Measurements from ENCODE around the gene SERINC4.

SERINC4 gene

GRCh38 chr15:43793647-43794046 is 6.4 kb downstream of the SERINC4 start:
- no peak for DNase-seq (ENCODE audit: low read depth)
- TF ChIP-seq CTCF (IDR thresholded peaks at IDR 0.05; ENCODE audit: low read length, missing control alignments), result no peak
- H3K4me3 ChIP-seq (replicated peaks; ENCODE audit: low read depth, low read length), result peak overlapping the region; percentile 100

GRCh38 chr15:43792761-43793476 is 7.1 kb downstream of the SERINC4 start:
- TF ChIP-seq CTCF (IDR thresholded peaks at IDR 0.05; ENCODE audit: low read length, missing control alignments), result peak; percentile 9
- DNase-seq (ENCODE audit: low read depth), result peak; percentile 40
- H3K4me3 ChIP-seq (replicated peaks; ENCODE audit: low read depth, low read length), result peak overlapping the region; percentile 100

- DNase-seq (ENCODE audit: low read depth), result peak; percentile 100
- H3K4me3 ChIP-seq (replicated peaks; ENCODE audit: low read depth, low read length), result peak within 1 kb of the TSS; percentile 100
- TF ChIP-seq CTCF (IDR thresholded peaks at IDR 0.05; ENCODE audit: low read length, missing control alignments), result no peak
Observed at GRCh38 chr15:43791993-43792760, 7.8 kb downstream of the SERINC4 start, which contains the start of gene SERF2. SERF2 (plus strand) TSS chr15:43792320; CDS start chr15:43792377, 57 bp downstream.

DNA sequence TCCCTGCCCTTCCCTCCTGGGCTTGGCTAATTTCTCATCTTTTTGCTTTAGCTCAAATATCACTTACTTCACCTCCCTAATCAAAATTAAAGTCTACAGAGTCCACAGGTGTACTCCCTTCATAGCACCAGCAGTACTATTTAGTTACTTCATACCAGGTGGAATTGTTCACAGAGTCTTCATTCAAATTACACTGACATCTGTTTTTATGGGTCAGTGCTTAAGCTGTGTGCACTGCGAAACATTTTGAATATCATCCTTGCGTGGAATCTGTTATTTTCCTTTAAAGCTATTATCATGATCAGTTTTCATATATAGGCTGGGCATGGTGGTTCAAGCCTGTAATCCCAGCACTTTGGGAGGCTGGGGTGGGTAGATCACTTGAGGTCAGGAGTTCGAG is 10.6 kb downstream of the SERINC4 start:
- no peak for TF ChIP-seq CTCF (IDR thresholded peaks at IDR 0.05; ENCODE audit: low read length, missing control alignments)
- DNase-seq (ENCODE audit: low read depth), result no peak

GRCh38 chr15:43779016-43779415 is 21.0 kb downstream of the SERINC4 start:
- TF ChIP-seq CTCF (IDR thresholded peaks at IDR 0.05; ENCODE audit: low read length, missing control alignments), result no peak
- no peak for DNase-seq (ENCODE audit: low read depth)

More for the DNA sequence above, 10.6 kb downstream of the SERINC4 start:
- no peak overlapping the region for H3K4me3 ChIP-seq (replicated peaks; ENCODE audit: low read depth, low read length)

DNA sequence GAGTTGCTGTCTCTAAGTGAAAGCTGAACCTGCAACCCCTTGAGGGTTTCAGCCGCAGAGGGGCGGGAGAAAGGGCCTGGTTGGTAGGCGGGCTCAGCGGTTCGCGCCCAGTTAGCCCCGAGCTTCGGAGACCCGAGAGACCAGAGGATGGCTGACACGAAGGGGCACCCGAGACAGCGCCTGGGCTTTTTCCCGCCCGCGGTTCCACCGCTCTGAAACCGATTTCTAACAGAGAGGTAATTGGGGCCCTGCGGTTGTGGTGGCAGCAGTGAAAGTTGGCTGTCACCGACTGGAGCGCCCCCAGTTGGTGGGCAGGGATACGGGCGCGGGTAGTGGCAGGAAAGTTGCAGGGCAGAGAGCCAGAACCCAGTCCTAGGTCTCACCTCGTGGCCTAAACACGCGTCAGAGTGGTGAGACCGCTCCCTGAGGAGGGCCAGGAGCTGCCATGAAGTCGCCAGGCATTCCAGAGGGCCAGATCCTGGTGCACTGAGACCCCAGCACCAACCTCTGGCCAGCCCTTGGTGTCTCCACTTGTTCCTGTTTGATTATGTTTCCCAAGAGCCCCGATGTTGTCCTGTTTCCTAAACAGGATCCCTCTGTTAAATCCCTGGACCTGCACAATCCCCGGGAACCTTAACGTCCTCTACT is 22.6 kb downstream of the SERINC4 start:
- DNase-seq (ENCODE audit: low read depth), result peak; percentile 75
- H3K4me3 ChIP-seq (replicated peaks; ENCODE audit: low read depth, low read length), result peak overlapping the region; percentile 79
- TF ChIP-seq CTCF (IDR thresholded peaks at IDR 0.05; ENCODE audit: low read length, missing control alignments), result peak; percentile 84

More at GRCh38 chr15:43779016-43779415, 21.0 kb downstream of the SERINC4 start:
- no peak overlapping the region for H3K4me3 ChIP-seq (replicated peaks; ENCODE audit: low read depth, low read length)

Data from fibroblast of pulmonary artery (primary cell).